ENCODE data around the gene ADARB1.

ADARB1 gene

GRCh38 chr21:45153358-45154318 lies 79.3 kb downstream of the ADARB1 start:
- TF ChIP-seq CTCF (IDR thresholded peaks at IDR 0.05; ENCODE audit: insufficient read depth, low read depth, low read length, missing control alignments): no peak
- no peak overlapping the region for H3K4me3 ChIP-seq (ENCODE audit: low read length)
- DNase-seq (ENCODE audit: low read depth): no peak

GRCh38 chr21:45154511-45155508 lies 80.4 kb downstream of the ADARB1 start:
- H3K4me3 ChIP-seq (ENCODE audit: low read length): no peak overlapping the region
- DNase-seq (ENCODE audit: low read depth): peak; percentile 43
- TF ChIP-seq CTCF (IDR thresholded peaks at IDR 0.05; ENCODE audit: insufficient read depth, low read depth, low read length, missing control alignments): no peak

- H3K4me3 ChIP-seq (ENCODE audit: low read length): no peak overlapping the region
- TF ChIP-seq CTCF (IDR thresholded peaks at IDR 0.05; ENCODE audit: insufficient read depth, low read depth, low read length, missing control alignments): no peak
- no peak for DNase-seq (ENCODE audit: low read depth)
These were observed 81.5 kb downstream of the ADARB1 start for GRCh38 chr21:45155910-45156309.

GRCh38 chr21:45156459-45156858 lies 82.1 kb downstream of the ADARB1 start:
- no peak for TF ChIP-seq CTCF (IDR thresholded peaks at IDR 0.05; ENCODE audit: insufficient read depth, low read depth, low read length, missing control alignments)
- no peak for DNase-seq (ENCODE audit: low read depth)
- H3K4me3 ChIP-seq (ENCODE audit: low read length): no peak overlapping the region

GRCh38 chr21:45157932-45158331 lies 83.6 kb downstream of the ADARB1 start:
- no peak for DNase-seq (ENCODE audit: low read depth)
- H3K4me3 ChIP-seq (ENCODE audit: low read length): no peak overlapping the region
- TF ChIP-seq CTCF (IDR thresholded peaks at IDR 0.05; ENCODE audit: insufficient read depth, low read depth, low read length, missing control alignments): no peak

- no peak for TF ChIP-seq CTCF (IDR thresholded peaks at IDR 0.05; ENCODE audit: insufficient read depth, low read depth, low read length, missing control alignments)
- no peak for DNase-seq (ENCODE audit: low read depth)
- no peak overlapping the region for H3K4me3 ChIP-seq (ENCODE audit: low read length)
These were observed 84.4 kb downstream of the ADARB1 start for GRCh38 chr21:45158491-45159423.

All from epithelial cell of esophagus (primary cell).